NCI-H345 treated with DMSO at 0.1 percent for 48 hours (cell line): ENCODE measurements around the gene NSD1.

Experiments
- DNase-seq: peaks from one replicate; lab custom pipeline; 2025; ENCODE audit not compliant: unreplicated experiment; lab: John Stamatoyannopoulos, UW

Gene NSD1

GRCh38 chr5:177307544-177308363 lies 174.2 kb downstream of the NSD1 start:
- no peak for DNase-seq

- DNase-seq, result no peak
Observed at GRCh38 chr5:177308740-177309139, 175.2 kb downstream of the NSD1 start.

- DNase-seq, result peak; percentile 82
Observed at GRCh38 chr5:177309351-177310191, 176.0 kb downstream of the NSD1 start.

- DNase-seq, result peak; percentile 36
Observed at GRCh38 chr5:177310332-177310731, 176.8 kb downstream of the NSD1 start.

- peak; percentile 46 for DNase-seq
Observed at GRCh38 chr5:177310757-177311391, 177.3 kb downstream of the NSD1 start.

- no peak for DNase-seq
Observed at GRCh38 chr5:177311392-177311722, 177.8 kb downstream of the NSD1 start.

- DNase-seq, result peak; percentile 97
Observed at GRCh38 chr5:177311723-177312648, 178.4 kb downstream of the NSD1 start, which contains the start of gene MXD3. MXD3 (minus strand) TSS chr5:177311898; CDS start chr5:177311830, 68 bp downstream.

GRCh38 chr5:177312649-177313181 lies 179.1 kb downstream of the NSD1 start:
- no peak for DNase-seq

- no peak for DNase-seq
Observed at GRCh38 chr5:177313561-177314259, 180.1 kb downstream of the NSD1 start.

- DNase-seq, result no peak
Observed at GRCh38 chr5:177314376-177315342, 181.1 kb downstream of the NSD1 start.

- DNase-seq, result no peak
Observed at GRCh38 chr5:177315411-177315810, 181.8 kb downstream of the NSD1 start.

- DNase-seq, result no peak
Observed at GRCh38 chr5:177316005-177316404, 182.4 kb downstream of the NSD1 start.

- DNase-seq, result peak; percentile 47
Observed at GRCh38 chr5:177317959-177318377, 184.4 kb downstream of the NSD1 start.

GRCh38 chr5:177319913-177320588 lies 186.5 kb downstream of the NSD1 start:
- DNase-seq, result no peak

- no peak for DNase-seq
Observed at GRCh38 chr5:177320879-177321278, 187.3 kb downstream of the NSD1 start.

- no peak for DNase-seq
Observed at GRCh38 chr5:177325868-177326381, 192.4 kb downstream of the NSD1 start.
